ENCODE measurements around the gene SELENON. TPM values are rescaled to one million over a fixed set of nuclear protein-coding genes. Genes with fewer than 3 reads are reported as not detected.
A peak's percentile ranks its signal among the peaks of the same experiment; 100 is the strongest.

The SELENON gene
- total and polyA plus RNA-seq, 10 of the 15 experiments (the other 5 are each of a cell fraction or from before 2014, with no cell fraction given) = 0.07 to 5.1 (median 0.80) TPM

DNA sequence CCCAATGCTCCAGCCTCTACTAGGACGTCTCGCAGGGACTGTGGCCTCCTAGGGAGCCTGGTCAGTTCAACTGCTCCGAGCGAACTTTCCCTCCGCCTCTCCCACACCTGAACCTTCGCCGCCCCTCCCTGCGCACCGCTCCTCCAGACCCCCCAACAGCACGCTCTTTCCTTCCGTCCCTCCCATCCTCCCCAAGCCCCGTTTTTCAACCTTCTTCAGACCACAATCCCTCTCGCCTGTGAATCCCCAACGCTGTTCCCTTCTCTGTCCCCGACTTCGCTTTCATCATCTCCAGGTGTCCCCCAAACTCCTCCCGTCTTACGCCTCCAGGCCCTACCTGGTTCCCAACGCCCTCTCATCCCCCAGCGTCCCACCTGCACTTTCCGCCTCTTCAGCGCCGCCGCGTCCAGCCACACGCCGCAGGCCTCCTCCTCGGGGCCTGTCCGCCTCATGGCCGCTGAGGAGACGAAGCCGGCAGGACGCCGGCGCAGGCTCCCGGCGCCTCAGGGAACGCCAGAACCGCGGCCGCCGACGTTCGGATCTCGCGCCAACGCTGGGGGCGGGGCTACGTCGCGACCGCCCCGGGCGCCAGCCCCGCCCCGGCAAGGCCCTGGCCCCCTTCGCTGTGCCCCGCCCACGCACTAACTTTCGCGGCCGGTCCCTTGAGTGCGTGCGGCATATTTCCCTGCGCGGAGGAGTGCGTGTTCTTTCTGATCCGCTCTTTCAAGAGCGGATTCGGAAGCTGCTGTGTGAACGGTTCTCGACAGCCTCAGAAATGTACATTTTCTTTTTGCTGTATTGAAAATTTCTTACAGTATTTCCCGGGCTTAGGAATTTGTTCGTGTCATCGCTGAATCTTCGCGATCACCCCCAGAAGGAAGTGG, 59.2 kb downstream of the SELENON start, which contains the start of gene AUNIP (continued):
- TF ChIP-seq, protein P1, sequence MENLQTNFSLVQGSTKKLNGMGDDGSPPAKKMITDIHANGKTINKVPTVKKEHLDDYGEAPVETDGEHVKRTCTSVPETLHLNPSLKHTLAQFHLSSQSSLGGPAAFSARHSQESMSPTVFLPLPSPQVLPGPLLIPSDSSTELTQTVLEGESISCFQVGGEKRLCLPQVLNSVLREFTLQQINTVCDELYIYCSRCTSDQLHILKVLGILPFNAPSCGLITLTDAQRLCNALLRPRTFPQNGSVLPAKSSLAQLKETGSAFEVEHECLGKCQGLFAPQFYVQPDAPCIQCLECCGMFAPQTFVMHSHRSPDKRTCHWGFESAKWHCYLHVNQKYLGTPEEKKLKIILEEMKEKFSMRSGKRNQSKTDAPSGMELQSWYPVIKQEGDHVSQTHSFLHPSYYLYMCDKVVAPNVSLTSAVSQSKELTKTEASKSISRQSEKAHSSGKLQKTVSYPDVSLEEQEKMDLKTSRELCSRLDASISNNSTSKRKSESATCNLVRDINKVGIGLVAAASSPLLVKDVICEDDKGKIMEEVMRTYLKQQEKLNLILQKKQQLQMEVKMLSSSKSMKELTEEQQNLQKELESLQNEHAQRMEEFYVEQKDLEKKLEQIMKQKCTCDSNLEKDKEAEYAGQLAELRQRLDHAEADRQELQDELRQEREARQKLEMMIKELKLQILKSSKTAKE (IDR thresholded peaks at IDR 0.05; ENCODE audit: low read depth, poor library complexity, severe bottlenecking) = peak; percentile 34
- TF ChIP-seq ZSCAN29 (IDR thresholded peaks at IDR 0.05) = peak; percentile 76; the same call in 1 of the 2 replicates
- peak; percentile 99 for TF ChIP-seq NKRF (conservative IDR thresholded peaks at IDR 0.05)
- peak; percentile 95 for TF ChIP-seq TAF1 (IDR thresholded peaks at IDR 0.05; ENCODE audit: borderline replicate concordance, low read depth, low read length)
- TF ChIP-seq ZNF207 (IDR thresholded peaks at IDR 0.05; ENCODE audit: borderline replicate concordance) = peak; percentile 63; the same call in 1 of the 2 replicates
- 0 out of 2 replicates have a peak, but pooled peaks have one; percentile 53 for TF ChIP-seq CHD2 (IDR thresholded peaks at IDR 0.05; ENCODE audit: borderline replicate concordance, low read depth, low read length)
- TF ChIP-seq KLF5 (IDR thresholded peaks at IDR 0.05; ENCODE audit: partially characterized antibody) = peak; percentile 77
- no peak for TF ChIP-seq BRCA1 (IDR thresholded peaks at IDR 0.05; ENCODE audit: low read depth, low read length)
- peak; percentile 55; the same call in 1 of the 2 replicates for TF ChIP-seq CBFB (IDR thresholded peaks at IDR 0.05; ENCODE audit: low read depth)
- peak; percentile 68 for TF ChIP-seq GATAD2B (conservative IDR thresholded peaks at IDR 0.05; ENCODE audit: low read depth)
- peak; percentile 85 for TF ChIP-seq POLR2A (IDR thresholded peaks at IDR 0.05; ENCODE audit: low read depth, low read length)
- TF ChIP-seq, protein P2, sequence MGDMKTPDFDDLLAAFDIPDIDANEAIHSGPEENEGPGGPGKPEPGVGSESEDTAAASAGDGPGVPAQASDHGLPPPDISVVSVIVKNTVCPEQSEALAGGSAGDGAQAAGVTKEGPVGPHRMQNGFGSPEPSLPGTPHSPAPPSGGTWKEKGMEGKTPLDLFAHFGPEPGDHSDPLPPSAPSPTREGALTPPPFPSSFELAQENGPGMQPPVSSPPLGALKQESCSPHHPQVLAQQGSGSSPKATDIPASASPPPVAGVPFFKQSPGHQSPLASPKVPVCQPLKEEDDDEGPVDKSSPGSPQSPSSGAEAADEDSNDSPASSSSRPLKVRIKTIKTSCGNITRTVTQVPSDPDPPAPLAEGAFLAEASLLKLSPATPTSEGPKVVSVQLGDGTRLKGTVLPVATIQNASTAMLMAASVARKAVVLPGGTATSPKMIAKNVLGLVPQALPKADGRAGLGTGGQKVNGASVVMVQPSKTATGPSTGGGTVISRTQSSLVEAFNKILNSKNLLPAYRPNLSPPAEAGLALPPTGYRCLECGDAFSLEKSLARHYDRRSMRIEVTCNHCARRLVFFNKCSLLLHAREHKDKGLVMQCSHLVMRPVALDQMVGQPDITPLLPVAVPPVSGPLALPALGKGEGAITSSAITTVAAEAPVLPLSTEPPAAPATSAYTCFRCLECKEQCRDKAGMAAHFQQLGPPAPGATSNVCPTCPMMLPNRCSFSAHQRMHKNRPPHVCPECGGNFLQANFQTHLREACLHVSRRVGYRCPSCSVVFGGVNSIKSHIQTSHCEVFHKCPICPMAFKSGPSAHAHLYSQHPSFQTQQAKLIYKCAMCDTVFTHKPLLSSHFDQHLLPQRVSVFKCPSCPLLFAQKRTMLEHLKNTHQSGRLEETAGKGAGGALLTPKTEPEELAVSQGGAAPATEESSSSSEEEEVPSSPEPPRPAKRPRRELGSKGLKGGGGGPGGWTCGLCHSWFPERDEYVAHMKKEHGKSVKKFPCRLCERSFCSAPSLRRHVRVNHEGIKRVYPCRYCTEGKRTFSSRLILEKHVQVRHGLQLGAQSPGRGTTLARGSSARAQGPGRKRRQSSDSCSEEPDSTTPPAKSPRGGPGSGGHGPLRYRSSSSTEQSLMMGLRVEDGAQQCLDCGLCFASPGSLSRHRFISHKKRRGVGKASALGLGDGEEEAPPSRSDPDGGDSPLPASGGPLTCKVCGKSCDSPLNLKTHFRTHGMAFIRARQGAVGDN (IDR thresholded peaks at IDR 0.05) = peak; percentile 88
- TF ChIP-seq SIN3A (IDR thresholded peaks at IDR 0.05; ENCODE audit: low read depth, low read length) = peak; percentile 98
- TF ChIP-seq, protein P3, sequence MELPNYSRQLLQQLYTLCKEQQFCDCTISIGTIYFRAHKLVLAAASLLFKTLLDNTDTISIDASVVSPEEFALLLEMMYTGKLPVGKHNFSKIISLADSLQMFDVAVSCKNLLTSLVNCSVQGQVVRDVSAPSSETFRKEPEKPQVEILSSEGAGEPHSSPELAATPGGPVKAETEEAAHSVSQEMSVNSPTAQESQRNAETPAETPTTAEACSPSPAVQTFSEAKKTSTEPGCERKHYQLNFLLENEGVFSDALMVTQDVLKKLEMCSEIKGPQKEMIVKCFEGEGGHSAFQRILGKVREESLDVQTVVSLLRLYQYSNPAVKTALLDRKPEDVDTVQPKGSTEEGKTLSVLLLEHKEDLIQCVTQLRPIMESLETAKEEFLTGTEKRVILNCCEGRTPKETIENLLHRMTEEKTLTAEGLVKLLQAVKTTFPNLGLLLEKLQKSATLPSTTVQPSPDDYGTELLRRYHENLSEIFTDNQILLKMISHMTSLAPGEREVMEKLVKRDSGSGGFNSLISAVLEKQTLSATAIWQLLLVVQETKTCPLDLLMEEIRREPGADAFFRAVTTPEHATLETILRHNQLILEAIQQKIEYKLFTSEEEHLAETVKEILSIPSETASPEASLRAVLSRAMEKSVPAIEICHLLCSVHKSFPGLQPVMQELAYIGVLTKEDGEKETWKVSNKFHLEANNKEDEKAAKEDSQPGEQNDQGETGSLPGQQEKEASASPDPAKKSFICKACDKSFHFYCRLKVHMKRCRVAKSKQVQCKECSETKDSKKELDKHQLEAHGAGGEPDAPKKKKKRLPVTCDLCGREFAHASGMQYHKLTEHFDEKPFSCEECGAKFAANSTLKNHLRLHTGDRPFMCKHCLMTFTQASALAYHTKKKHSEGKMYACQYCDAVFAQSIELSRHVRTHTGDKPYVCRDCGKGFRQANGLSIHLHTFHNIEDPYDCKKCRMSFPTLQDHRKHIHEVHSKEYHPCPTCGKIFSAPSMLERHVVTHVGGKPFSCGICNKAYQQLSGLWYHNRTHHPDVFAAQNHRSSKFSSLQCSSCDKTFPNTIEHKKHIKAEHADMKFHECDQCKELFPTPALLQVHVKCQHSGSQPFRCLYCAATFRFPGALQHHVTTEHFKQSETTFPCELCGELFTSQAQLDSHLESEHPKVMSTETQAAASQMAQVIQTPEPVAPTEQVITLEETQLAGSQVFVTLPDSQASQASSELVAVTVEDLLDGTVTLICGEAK (IDR thresholded peaks at IDR 0.05; ENCODE audit: borderline replicate concordance) = no peak
- no peak for TF ChIP-seq NFIC (IDR thresholded peaks at IDR 0.05; ENCODE audit: low read depth, low read length)
- peak; percentile 55; the same call in 1 of the 2 replicates for TF ChIP-seq RB1 (IDR thresholded peaks at IDR 0.05; ENCODE audit: borderline replicate concordance)
- peak; percentile 95; the same call in 1 of the 2 replicates for TF ChIP-seq PML (IDR thresholded peaks at IDR 0.05; ENCODE audit: low read length)

Measured in GM12878 (cell line).